NCI-H1048 (cell line): ENCODE measurements around the gene BACE1.
"Not testable (repeated sequence)": the region's sequence is repeated elsewhere in the genome, so short reads cannot be mapped to it uniquely, and the experiment has no call there.

ENCODE experiments used
- DNase-seq: peaks from one replicate; lab custom pipeline; 2025; lab: John Stamatoyannopoulos, UW

The BACE1 gene

GRCh38 chr11:117273550-117274289 is 42.3 kb downstream of the BACE1 start:
- no peak for DNase-seq

GRCh38 chr11:117272175-117272574 is 43.9 kb downstream of the BACE1 start:
- not testable (repeated sequence) for DNase-seq

- no peak for DNase-seq
Observed at GRCh38 chr11:117271208-117271607, 44.8 kb downstream of the BACE1 start.

- no peak for DNase-seq
Observed at GRCh38 chr11:117269856-117270255, 46.2 kb downstream of the BACE1 start.

- DNase-seq, result no peak
Observed at GRCh38 chr11:117265745-117266144, 50.3 kb downstream of the BACE1 start.

GRCh38 chr11:117264624-117265323 is 51.3 kb downstream of the BACE1 start:
- not testable (repeated sequence) for DNase-seq

- no peak for DNase-seq
Observed at GRCh38 chr11:117259417-117259816, 56.6 kb downstream of the BACE1 start.

- no peak for DNase-seq
Observed at GRCh38 chr11:117258576-117258975, 57.5 kb downstream of the BACE1 start.

GRCh38 chr11:117256573-117256972 is 59.5 kb downstream of the BACE1 start:
- DNase-seq, result no peak

- DNase-seq, result no peak
Observed at GRCh38 chr11:117255966-117256365, 60.1 kb downstream of the BACE1 start.

GRCh38 chr11:117251506-117251905 is 64.5 kb downstream of the BACE1 start:
- no peak for DNase-seq

GRCh38 chr11:117249571-117249970 is 66.5 kb downstream of the BACE1 start:
- DNase-seq, result no peak

GRCh38 chr11:117248341-117248740 is 67.7 kb downstream of the BACE1 start:
- DNase-seq, result no peak

- no peak for DNase-seq
Observed at GRCh38 chr11:117239295-117239694, 76.8 kb downstream of the BACE1 start.

GRCh38 chr11:117238221-117238620 is 77.8 kb downstream of the BACE1 start:
- DNase-seq, result no peak
